Stimulated activated CD4-positive, alpha-beta T cell treated with anti-CD3 and anti-CD28 coated beads, Interleukin-4, amount 100 ng/mL, for 1 hour (primary cell): ENCODE data around the gene PIK3R5.

Experiments
- DNase-seq: peaks from one replicate; pipeline ENCODE4 v3.0.0-alpha.2; 2020

The PIK3R5 gene

DNA sequence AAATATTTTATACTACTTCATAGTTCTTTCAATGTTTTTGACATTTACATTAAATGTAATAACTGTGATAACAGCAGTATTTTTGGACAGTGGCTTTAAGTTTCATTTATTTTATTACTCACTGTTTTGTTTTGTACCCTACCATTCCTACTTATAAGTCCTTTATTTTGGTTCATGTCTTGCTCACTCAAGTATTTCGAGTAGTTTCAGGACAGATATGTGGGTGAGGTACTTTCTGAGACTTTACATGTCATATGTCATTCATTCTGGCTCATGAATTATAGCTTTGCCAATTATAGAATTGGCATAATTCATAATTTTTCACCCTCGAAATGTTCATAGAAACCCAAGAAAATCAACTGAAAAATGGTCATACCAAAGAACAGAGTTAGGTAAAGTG lies 44.4 kb downstream of the PIK3R5 start:
- DNase-seq, result no peak

DNA sequence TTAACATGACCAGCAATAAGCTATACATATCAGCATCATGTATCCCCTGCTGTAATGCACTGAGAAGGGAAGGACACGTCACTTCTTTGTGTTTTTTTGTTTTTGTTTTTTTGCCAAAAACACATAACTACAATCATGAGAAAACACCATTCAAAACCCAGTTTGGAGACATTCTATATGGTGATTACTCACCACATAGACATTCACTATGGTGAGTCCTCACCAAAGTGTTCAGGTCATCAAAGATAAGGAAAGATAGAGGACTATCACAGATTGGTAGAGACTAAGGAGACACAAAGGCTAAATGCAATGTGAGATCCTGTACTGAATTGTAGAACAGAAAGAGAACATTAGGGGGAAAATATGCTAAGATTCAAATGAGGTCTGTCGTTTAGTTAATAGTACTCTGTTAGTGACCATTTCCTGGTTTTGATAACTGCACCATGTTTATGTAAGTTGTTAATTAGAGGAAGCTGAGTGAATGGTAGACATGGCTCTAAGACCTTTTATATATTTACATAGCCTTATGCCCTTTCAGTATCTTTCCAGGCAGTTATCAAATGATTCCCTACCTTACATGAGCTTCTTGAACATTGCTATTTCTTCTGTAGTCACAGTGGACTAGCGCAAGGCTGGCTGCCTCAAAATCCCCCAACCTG lies 46.6 kb downstream of the PIK3R5 start:
- no peak for DNase-seq

DNA sequence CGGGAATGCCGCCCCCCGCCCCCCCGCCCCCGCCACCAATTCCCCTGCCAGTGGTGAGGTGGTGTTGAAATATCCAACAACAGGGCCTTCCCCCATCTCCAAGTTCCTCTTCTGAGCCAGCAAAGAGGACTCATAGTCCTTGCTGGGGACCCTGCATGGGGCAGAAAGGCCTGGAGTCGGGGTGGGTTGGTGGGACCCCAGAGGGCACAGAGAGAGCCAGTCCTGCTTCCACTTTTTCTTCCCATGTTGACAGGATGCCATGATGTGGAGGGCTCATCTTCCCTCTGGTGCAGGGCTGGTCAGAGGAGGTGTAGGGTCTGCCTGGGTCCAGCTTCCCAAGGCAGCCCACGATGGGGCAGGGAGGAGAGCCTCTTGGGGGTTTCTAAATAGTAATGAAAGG lies 49.0 kb downstream of the PIK3R5 start:
- DNase-seq, result no peak

DNA sequence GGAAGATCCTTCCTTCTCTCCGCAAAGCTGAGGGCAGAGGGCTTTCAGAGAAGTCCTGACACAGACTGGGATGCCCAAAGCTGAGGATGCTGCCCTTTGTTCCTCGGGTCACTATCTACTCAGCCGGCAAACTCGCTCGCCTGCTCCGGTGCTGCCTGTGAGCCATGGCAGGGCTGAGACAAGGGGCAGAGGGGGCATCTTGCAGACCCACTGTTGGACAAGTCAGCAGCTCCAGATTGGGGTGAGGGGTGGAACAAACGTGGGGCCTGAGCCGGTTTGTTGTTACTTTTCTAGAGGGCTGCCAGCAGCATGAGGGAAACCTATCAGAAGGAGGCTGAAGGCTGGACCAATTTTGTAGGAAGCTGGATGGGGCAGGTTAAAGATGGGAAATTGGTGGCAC lies 51.0 kb downstream of the PIK3R5 start:
- DNase-seq, result no peak

DNA sequence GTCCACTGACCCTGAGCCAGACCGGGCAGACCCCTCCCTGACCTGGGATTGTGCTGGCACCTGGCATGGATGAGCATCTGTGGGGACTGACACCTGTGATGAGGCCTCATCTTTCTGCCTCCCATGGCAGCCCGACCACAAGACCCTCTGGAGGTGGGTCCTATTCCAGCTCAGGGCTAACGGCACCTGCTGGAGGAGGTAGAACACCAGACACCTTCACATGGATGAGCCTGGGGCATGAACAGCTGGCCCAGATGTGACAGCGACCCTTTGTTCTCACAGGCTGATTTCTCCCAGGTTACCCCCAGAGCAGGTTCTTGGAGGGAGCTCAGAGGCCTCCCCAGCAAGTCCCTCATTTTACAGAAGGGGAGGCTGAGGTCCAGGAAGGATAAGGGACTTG lies 51.6 kb downstream of the PIK3R5 start:
- DNase-seq, result no peak

DNA sequence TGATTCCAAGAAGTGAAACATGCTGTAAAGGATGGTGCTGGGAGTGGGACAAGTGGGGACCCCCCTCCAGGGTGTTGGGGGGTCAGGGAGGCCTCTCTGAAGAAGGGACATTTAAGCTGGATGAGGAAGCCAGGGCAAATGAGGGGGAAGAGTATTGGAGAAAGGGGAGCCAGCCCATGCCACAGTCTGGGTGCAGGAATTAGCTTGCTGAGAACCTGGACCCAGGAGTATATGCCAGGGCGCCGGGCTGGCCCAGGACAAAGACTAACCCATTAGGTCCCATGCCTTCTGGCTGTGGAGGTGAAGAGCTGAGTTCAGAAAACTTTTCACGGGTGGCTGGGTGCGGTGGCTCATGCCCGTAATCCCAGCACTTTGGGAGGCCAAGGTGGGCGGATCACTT lies 52.4 kb downstream of the PIK3R5 start:
- DNase-seq, result no peak

DNA sequence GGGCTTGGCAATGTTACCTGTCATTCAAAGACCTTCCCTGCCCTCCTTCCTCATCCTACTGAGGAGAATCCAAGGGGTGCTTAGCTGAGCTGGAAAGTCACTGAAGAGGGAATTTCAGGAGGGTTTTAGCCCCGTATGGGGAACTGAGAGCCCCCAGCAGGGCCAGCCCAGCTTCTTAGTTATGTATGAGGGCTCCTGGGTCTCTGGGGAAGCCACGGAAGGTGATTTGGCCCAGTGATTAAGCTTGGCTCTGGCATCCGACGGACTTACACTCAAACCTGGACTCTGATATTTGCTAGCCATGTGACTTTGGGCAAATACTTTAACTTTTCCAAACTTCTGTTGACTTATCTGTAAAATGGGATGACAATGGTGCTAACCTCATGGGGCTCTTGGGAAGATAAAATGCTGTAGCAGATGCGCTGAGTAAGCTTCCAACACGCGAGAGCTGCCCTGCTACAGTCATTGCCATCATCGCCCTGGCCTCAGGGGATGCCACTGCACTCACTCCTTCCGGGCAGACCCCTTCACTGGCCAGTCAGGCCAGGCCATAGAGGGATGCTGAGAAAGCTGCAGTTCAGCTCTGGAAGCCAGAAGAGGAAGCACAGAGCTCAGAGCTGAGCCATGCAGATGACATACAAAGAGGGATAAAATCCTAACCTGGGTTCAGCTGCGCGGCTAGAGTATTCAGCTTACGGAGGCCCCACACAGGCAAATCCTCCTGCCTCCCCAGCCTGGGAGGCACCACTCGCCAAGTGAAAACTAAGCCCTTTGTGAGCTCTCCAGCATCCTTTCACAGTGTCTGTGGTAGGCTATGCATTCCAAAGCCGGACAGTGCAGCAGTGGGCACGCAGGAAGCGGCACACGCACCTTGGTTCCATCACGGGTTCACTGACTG lies 53.2 kb downstream of the PIK3R5 start:
- no peak for DNase-seq

DNA sequence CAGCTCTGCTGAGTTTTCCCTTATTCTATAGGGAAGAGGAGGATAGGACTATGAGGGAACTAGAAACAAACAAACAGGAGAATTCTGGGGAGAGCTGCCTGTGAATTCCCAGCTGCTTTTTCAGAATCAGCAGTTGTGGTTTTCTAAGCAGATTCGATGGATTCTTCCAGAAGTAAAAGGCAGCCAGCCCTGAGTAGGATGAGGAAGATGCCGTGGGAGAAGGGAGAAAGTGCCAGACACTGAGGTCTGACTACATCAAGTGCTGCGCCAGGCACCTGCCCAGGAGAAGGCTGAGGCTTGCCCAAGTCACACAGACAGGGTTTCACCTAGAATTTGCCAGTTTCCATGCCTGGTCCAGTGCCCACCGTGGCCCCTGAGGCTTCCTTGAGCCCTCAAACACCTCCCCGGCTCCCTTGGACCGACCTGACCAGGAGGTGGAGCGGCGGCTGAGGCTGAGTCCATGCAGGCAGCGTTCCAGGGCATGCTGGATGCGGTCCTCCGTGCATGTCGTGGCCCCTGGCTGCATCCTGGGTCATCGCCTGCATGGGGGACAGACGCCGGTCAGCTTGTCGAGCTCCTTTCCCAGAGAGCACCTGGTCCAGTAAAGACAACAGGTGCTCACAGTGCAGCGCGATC lies 54.4 kb downstream of the PIK3R5 start:
- no peak for DNase-seq

DNA sequence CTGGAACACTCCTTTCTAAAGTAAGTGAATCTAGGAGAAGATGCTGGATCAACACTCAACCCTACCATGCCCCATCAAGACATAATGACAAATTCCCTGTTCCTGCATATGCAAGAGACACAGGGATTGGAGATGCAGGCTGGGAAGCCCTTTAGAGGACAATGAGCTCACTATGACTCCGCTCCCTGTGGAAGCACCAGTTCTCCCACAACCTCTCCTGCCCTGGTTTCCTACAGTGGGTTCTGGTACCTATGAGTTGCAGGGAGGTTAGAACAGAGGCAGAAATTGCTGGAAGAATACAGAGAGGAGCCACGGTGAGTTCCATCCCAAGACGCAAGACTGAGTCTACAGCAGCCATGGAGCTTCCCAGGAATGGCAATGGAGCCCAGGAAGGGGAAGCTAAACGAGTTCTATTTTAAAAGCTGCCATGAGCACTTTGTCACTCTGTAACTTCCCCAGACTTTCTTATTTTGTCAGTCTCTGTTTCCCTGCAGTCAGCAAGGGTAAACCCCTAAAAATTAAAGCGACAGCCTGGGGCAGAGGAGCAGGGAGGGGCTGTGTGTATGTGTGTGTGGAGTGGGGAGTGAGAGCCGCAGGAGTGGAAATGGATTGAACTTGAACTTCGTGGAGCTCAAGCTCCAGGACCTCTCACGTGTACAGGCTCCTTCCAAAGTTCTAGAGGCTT lies 55.8 kb downstream of the PIK3R5 start:
- no peak for DNase-seq

DNA sequence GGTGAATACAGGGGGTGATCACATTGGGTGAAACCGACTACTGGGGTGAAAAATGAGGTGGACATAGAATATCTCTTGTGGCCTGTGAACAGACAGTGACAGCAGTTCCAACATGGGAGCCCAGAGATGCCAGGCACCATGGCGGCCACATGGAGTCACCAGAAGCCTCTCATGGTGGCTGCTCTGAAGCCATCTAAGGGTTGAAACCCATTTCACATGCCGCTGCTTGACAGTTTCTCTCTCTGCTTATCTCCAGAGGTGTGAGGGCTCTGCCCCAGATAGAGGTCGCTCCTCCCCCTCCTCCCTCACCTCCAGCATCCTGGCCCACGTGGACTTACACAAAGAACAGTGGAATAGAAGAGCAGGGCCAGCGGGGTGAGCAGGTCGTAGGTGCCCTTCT lies 60.2 kb downstream of the PIK3R5 start:
- DNase-seq, result no peak

DNA sequence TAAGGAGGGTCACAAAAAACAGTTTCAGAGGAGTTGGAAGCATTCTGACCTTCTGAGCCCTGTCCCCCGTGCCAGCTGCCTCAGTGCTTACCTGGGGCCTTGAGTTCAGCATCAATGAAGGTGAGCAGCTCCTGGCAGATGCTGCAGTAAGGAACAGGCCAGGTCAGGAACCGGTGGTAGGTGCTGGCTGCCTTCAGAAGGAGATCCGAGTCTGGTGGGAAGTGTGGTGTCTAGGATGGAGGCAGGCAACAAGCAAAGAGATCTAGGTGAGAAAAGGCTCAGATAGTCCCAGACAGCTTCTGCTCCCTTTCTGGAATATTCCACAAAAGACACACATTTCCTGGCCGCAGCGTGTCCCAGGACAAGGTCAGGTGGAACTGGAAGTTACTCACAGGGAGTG lies 60.8 kb downstream of the PIK3R5 start:
- no peak for DNase-seq

DNA sequence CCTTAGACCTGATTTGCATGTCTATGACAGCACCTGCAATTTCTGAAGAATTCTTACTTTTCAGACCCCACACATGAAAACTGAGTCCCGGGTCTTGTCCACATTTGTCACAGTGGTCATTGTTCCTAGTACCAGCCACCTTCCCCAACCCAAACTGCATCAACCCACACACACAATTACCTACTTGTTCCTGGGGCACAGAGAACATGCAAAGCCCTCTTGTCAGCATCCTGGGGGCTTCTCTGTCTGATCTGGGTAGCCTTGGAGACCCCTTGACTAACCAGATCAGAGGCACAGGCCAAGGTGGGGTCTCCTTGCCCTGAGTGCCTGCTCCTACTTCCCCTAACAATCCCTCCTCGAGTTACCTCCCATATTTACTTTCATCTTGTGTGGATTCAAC lies 61.3 kb downstream of the PIK3R5 start:
- DNase-seq, result no peak

DNA sequence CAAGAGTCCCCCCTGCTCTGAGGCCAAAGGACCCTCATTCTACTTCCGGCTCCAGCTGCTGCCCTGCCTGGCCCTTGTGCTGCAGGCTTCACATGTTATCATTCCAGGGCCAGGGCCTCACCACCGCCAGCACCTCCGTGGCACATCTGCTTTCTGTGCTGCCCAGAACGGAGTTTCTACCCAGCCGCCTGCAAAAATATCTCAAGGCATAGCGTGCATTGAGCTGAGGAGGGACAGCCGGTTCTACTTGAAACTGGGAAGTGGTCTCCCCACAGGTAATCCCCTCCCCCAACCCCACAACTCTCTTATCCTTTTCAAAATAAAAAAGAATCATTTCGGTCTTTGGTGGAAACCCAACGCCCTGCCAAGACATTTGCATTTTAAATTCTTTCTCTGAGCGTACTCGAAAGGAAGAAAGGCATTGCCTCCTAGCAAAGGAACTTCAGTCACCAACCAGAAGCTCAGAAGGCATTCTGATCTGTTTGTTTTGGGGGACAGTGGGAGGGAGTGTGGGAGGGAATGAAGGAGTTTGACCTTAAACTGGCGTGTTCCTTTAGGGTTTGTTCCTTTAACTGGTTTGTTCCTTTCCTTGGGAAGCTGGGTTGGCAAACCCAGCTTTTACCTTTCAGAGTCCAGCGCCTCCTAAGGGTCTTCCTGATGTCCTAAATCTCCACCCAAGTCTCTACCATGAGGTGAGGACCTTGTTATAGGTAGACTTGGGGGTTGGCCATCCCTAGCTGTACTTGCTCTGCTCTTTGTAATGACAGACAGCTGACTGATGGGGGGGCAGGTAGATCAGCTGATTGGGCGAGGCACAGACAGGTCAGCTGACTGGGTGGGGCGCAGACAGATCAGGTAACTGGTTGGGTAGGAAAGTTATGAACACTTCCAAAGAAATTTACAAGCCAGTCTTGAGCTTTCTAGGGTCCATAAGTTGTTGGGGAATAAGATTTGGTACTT lies 64.6 kb downstream of the PIK3R5 start:
- no peak for DNase-seq

DNA sequence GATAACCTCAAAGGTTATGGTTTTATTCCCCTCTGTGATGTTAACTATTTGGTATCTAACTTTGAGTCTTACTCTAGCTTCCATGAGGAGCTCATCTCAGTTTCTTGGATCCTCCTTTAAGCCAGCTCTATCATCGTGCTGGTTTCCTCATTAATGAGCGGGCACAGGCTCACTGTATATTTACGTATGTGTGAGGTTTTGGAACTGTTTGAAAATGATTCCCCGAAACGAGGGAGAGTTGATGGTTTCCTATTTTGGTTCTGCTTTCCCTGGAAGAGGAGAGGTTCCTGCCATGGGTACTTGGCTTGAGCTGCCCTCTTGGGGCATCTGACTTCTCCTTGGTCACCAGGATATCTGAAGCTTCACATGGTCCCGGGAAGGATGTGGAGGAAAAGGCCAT lies 65.3 kb downstream of the PIK3R5 start:
- DNase-seq, result no peak

DNA sequence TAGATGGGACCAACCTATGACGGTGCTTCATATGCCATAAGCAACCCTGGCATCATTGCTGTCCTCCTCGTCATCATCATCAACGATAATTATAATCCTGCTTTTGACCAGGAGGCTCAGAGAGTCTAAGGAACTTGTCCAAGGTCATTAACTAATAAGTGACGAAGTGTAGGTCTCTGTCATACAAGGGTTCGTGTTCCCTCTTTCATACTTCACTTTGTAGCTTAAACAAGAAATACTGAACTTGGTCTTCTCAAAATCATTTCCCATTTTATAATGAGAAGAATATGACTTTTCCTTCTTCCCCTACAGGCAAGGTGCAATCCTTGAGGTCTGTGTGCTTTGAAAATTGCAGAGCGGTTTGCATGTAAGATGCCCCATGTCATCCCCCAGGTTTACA lies 66.9 kb downstream of the PIK3R5 start:
- no peak for DNase-seq

DNA sequence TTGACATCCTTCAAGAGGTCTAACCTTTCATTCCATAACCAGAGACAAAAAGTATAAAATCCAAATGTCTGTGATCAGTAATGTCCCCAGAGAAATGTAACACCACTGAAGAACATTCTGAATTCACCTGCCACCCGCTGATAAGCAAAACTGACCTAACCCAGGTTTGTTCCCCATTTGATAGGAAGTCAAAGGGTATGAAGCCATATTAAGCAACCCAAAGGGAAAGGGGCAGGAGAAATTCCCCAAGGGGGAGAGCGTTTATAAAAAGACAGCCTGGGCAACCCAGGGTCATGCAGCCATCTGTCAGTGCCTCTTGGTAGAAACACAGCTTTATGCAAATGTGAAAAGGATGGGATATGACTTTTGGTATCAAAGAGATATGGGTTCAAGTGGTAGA lies 67.4 kb downstream of the PIK3R5 start:
- DNase-seq, result no peak

DNA sequence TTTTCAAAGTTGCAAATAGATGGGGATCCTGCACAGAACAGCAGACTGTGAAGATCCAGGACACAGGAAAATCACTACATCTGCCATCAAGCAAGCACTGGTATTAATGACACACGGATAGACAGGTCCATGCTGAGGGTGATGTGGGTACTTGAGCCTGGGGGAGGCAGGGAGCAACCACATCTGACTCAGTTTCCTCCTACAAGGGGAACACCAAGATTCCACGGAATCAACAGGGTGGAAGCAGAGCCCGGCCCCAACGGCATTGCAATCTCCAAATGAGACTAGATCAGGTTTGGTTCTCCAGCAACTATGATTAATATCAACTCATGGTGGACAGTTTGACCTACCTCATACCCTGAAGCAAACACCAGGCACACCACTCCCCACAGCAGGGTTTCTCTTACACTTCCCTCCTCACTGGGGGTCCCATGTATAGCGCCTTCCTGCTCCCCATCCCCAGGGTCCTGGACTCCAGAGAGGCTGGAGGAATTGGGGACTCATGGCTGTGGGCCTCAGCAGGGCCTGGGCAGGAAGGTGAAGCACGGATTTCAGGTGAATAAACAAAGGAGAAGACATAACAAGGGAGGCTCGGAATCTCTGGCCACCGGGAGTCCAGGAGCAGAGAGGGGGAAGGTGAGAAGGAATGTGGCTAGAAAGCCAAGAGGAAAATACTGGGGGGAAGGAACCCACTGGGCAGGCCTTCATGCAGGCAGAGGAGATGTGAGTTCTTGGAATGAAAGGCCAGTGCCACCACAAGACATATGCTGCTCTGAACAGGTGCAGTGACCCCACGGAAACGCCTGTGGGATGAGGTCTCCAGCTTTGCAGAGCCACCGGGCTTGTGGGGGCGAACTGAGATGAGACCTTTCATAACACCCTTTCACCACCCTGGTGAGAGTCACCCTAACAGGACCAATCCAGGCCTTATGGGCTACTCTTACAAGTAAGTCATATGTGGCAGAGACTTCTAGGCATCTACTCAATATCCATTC lies 68.6 kb downstream of the PIK3R5 start:
- no peak for DNase-seq

DNA sequence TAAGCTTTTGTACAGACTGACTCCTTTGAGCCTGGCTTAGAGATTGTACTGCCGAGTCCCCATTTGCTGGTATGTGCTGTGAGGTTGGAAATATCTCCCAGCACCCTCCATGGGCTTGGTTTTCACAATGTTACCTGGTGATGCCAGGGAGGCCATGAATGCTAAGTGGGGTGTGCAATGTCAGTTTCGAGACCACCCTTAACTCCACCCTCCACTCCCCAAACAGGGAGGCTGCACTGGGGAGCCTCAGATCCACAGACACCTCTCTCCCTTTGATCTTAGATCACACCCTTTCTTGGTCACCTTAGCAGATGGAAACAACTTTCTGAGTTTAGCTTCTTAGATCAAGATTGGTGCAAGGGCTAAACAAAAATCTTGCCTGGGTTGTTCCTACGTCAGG lies 69.4 kb downstream of the PIK3R5 start:
- no peak for DNase-seq

DNA sequence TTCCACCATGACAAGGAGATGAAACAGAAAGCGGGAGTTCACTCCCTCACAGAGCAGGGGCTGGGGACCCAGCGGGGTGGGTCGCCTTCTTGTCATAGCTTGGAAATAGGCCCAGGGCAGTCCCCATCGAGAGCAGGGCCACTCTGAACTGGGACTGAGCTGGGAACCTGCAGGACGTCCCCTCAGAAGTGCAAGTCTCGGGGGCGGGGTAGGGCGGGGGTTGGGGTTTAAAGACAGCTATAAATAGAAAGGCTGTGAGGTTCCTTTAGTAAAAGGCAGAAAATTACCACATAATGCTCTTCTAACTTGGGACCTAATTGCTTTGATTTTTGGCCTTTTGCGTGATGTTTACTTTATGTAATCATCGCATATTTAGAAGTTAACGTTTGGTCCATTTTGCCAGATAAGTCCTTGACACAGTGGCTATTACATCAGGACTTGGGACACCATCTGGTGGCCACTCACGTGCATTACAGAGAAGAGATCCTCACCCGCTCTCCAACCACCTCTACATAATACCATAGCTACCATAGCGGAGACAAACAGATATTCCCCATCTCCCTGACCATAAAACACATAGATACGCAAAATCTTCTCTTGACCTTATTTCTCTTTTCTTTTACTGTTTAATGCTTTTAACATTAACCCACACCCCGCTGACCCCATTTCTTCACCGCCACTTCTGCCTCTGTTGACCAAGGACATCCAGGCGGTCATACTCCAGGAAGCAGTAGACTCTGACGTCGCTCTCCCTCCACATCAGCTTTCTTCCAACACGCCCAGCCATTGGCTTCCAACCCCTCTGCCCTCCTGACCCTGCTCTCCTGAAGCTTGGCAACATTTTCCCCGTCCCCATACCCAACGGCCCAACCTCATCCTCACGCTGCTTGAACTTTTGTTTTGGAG lies 70.6 kb downstream of the PIK3R5 start:
- DNase-seq, result peak; percentile 47

DNA sequence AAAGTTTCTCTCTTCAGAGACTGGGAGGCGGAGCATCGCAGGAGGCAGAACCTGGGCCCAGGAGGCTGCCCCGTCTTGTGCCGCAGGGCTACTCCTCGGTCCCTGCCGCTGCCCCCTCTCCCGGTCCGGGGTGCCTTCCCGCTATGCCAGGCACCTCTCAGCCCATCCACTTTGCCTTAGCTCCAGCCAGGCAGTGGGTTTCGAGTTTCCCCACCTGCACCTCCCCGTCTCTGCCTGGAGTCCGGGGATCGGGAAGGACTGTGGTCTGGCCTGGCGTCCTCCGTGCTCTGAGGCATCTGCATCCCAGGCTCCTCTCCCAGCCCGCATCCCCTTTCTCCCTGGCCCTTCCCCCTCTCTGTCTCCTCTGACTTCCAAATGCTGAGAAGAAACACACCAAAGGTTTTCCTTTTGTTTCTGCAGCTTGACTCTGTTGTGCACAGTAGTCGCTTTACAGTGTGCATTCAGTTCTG lies 71.3 kb downstream of the PIK3R5 start:
- no peak for DNase-seq
